ES-I3 (cell line): ENCODE data around the gene TMEM81.

Source experiments
- H3K36me3 ChIP-seq: 2 replicates; pipeline ENCODE4 v1.6.1; 2013; ENCODE audit warnings: mild to moderate bottlenecking, low read length, control low read depth, moderate library complexity; ENCODE audit not compliant: insufficient read depth
- H3K4me1 ChIP-seq: 2 replicates; pipeline ENCODE4 v1.6.1; 2013; ENCODE audit warnings: mild to moderate bottlenecking, control low read depth, low read length; ENCODE audit not compliant: insufficient read depth
- H3K9ac ChIP-seq: 2 replicates; pipeline ENCODE4 v1.6.1; 2013; ENCODE audit warnings: low read depth, mild to moderate bottlenecking, low read length, moderate library complexity
- H3K9me3 ChIP-seq: 2 replicates; pipeline ENCODE4 v1.6.1; 2013; ENCODE audit warnings: mild to moderate bottlenecking, low read length, moderate library complexity; ENCODE audit not compliant: control insufficient read depth, insufficient read depth

The TMEM81 gene

GRCh38 chr1:205043866-205044265 is 40.4 kb downstream of the TMEM81 start:
- Histone ChIP-seq H3K9ac (no peak overlapping the region), H3K36me3 (no peaks in the 10 kb centered on the region), H3K9me3 (no peaks in the 10 kb centered on the region), H3K4me1 (peaks cover 15% of the 10 kb centered on the region)

GRCh38 chr1:205042911-205043806 is 41.1 kb downstream of the TMEM81 start, which contains the start of gene CNTN2:
Gene CNTN2, plus strand, starts transcription at chr1:205043212. Its CDS starts 9,974 bp downstream, at chr1:205053186.
- Histone ChIP-seq H3K9me3 (no peaks in the 10 kb centered on the region), H3K36me3 (no peaks in the 10 kb centered on the region), H3K4me1 (peaks cover 15% of the 10 kb centered on the region), H3K9ac (no peak within 1 kb of the TSS)

- Histone ChIP-seq H3K4me1 (peaks cover 15% of the 10 kb centered on the region), H3K9ac (no peak overlapping the region), H3K9me3 (no peaks in the 10 kb centered on the region), H3K36me3 (no peaks in the 10 kb centered on the region)
Measured at GRCh38 chr1:205041998-205042910, 42.0 kb downstream of the TMEM81 start.

GRCh38 chr1:205041001-205041715 is 43.1 kb downstream of the TMEM81 start:
- H3K9ac ChIP-seq, result no peak overlapping the region
- no peaks in the 10 kb centered on the region for H3K36me3 ChIP-seq
- H3K4me1 ChIP-seq, result peaks cover 15% of the 10 kb centered on the region
- H3K9me3 ChIP-seq, result no peaks in the 10 kb centered on the region

GRCh38 chr1:205038132-205038786 is 46.0 kb downstream of the TMEM81 start:
- H3K4me1 ChIP-seq, result no peaks in the 10 kb centered on the region
- no peak overlapping the region for H3K9ac ChIP-seq
- no peaks in the 10 kb centered on the region for H3K36me3 ChIP-seq
- H3K9me3 ChIP-seq, result no peaks in the 10 kb centered on the region

GRCh38 chr1:205037539-205037938 is 46.7 kb downstream of the TMEM81 start:
- Histone ChIP-seq H3K36me3 (no peaks in the 10 kb centered on the region), H3K9me3 (no peaks in the 10 kb centered on the region)

More at GRCh38 chr1:205037539-205037938, 46.7 kb downstream of the TMEM81 start:
- Histone ChIP-seq H3K9ac (no peak overlapping the region), H3K4me1 (no peaks in the 10 kb centered on the region)
